Gastroesophageal sphincter (tissue), 4 donors: ENCODE results near the gene LNP1. TPM values are rescaled to one million over a fixed set of nuclear protein-coding genes. Genes with fewer than 3 reads are reported as not detected.

ENCODE experiments used
- ATAC-seq: fragments of 150-250 bp; one replicate; pipeline ENCODE4 v1.9.1; 2016; ENCODE audit warnings: mild to moderate bottlenecking, moderate library complexity
- H3K27ac ChIP-seq, 4 donors: fragments of 200-600 bp; sonication (generic) in 3 of 4; 1 replicate in 3 of 4; 2 replicates in 1 of 4; pipeline ENCODE4 v1.5.1; 2016 to 2019
- H3K27me3 ChIP-seq: fragments of 200-600 bp; sonication (generic); one replicate; pipeline ENCODE4 v1.5.1; 2019
- H3K36me3 ChIP-seq, 2 donors: fragments of 200-600 bp; sonication (generic); one replicate each; pipeline ENCODE4 v1.5.1; 2019; ENCODE audit warnings: control low read depth in 1 of 2
- H3K4me1 ChIP-seq, 3 donors: fragments of 200-600 bp; sonication (generic); 1 replicate in 2 of 3; 2 replicates in 1 of 3; pipeline ENCODE4 v1.5.1; 2016 to 2019; ENCODE audit warnings: control low read depth in 2 of 3
- H3K4me3 ChIP-seq, 2 donors: fragments of 200-600 bp; sonication (generic); one replicate each; pipeline ENCODE4 v1.5.1; 2019; ENCODE audit warnings: mild to moderate bottlenecking in 1 of 2, moderate library complexity in 1 of 2
- H3K9me3 ChIP-seq, 3 donors: fragments of 200-600 bp; sonication (generic); one replicate each; pipeline ENCODE4 v1.5.1; 2017 to 2019; ENCODE audit warnings: control low read depth in 2 of 3
- CTCF ChIP-seq, 4 experiments: fragments of 200-600 bp in 2 of 4; fragments of 450-650 bp in 2 of 4; sonication (generic) in 1 of 4; IDR thresholded peaks; one replicate each; pipeline ENCODE4 v1.5.1; 2017 to 2019; ENCODE audit warnings: antibody characterized with exemption in 4 of 4, mild to moderate bottlenecking in 2 of 4, moderate library complexity in 2 of 4
- EP300 ChIP-seq: sonication (generic); formaldehyde crosslinking; IDR thresholded peaks from one replicate; pipeline ENCODE4 v1.6.1; 2017; ENCODE audit warnings: antibody characterized with exemption, mild to moderate bottlenecking
- POLR2A ChIP-seq, 2 donors: fragments of 450-650 bp; IDR thresholded peaks; one replicate each; pipeline ENCODE4 v1.6.1; 2017; ENCODE audit warnings: antibody characterized with exemption in 2 of 2, mild to moderate bottlenecking in 2 of 2, moderate library complexity in 1 of 2
- POLR2AphosphoS5 ChIP-seq: sonication (generic); formaldehyde crosslinking; IDR thresholded peaks from one replicate; pipeline ENCODE4 v1.6.1; 2017; ENCODE audit warnings: antibody characterized with exemption
- WGBS, 2 donors: methylation state at CpG; one replicate each; pipeline ENCODE4 v1.1.5; 2018; ENCODE audit warnings: low coverage in 1 of 2; 5-methylcytosine and 5-hydroxymethylcytosine counted together
- total RNA-seq, 4 donors: library from RNA; depleted of rRNA; stranded (reverse); fragments of >200 nt; gene quantifications; one replicate each; pipeline ENCODE4 v1.1.0, GENCODE V29; 2016

Gene LNP1
- total RNA-seq, 4 donors from 2014 or later = 2.3 to 3.9 (median 3.2) TPM

GRCh38 chr3:100419406-100419805 is 18.1 kb downstream of the LNP1 start:
- 91 to 100% methylated on average over 1 of the region's 1 CpG for WGBS, 2 donors
- H3K27me3 ChIP-seq = no peaks in the 10 kb centered on the region
- H3K27ac ChIP-seq = no peak overlapping the region
- H3K4me3 ChIP-seq = no peak overlapping the region
- H3K9me3 ChIP-seq = no peaks in the 10 kb centered on the region
- no peaks in the 10 kb centered on the region for H3K36me3 ChIP-seq
- ATAC-seq = no peak
- H3K4me1 ChIP-seq = no peaks in the 10 kb centered on the region
- TF ChIP-seq EP300 (no peak), CTCF (IDR thresholded peaks at IDR 0.05) (no peak), POLR2A (IDR thresholded peaks at IDR 0.05) (no peak), POLR2AphosphoS5 (no peak)

GRCh38 chr3:100420885-100421284 is 19.5 kb downstream of the LNP1 start:
- Histone ChIP-seq H3K27me3 (no peaks in the 10 kb centered on the region), H3K9me3 (no peaks in the 10 kb centered on the region), H3K4me1 (no peaks in the 10 kb centered on the region), H3K4me3 (no peak overlapping the region), H3K27ac (no peak overlapping the region), H3K36me3 (no peaks in the 10 kb centered on the region)
- 82 to 100% methylated on average over 1 to 2 of the region's 2 CpGs for WGBS, 2 donors
- ATAC-seq = no peak
- TF ChIP-seq CTCF (IDR thresholded peaks at IDR 0.05) (no peak), POLR2A (IDR thresholded peaks at IDR 0.05) (no peak), EP300 (no peak), POLR2AphosphoS5 (no peak)

- H3K9me3 ChIP-seq = no peaks in the 10 kb centered on the region
- TF ChIP-seq POLR2A (IDR thresholded peaks at IDR 0.05) = no peak
- TF ChIP-seq CTCF (IDR thresholded peaks at IDR 0.05) = no peak
- TF ChIP-seq EP300 = no peak
- no peak for TF ChIP-seq POLR2AphosphoS5
- no peaks in the 10 kb centered on the region for H3K4me1 ChIP-seq
- H3K36me3 ChIP-seq = no peaks in the 10 kb centered on the region
- no peak overlapping the region for H3K4me3 ChIP-seq
- no peaks in the 10 kb centered on the region for H3K27me3 ChIP-seq
- ATAC-seq = no peak
- WGBS, 2 donors = 100% methylated on average over 2 to 4 of the region's 5 CpGs
- no peak overlapping the region for H3K27ac ChIP-seq
Observed at GRCh38 chr3:100423611-100424010, 22.3 kb downstream of the LNP1 start.

GRCh38 chr3:100424261-100424660 is 22.9 kb downstream of the LNP1 start:
- ATAC-seq = no peak
- Histone ChIP-seq H3K27ac (no peak overlapping the region), H3K9me3 (no peaks in the 10 kb centered on the region), H3K27me3 (no peaks in the 10 kb centered on the region), H3K4me1 (no peaks in the 10 kb centered on the region), H3K36me3 (no peaks in the 10 kb centered on the region), H3K4me3 (no peak overlapping the region)
- 91 to 100% methylated on average over 2 of the region's 2 CpGs for WGBS, 2 donors
- no peak for TF ChIP-seq EP300
- no peak for TF ChIP-seq POLR2A (IDR thresholded peaks at IDR 0.05)
- no peak for TF ChIP-seq POLR2AphosphoS5
- TF ChIP-seq CTCF (IDR thresholded peaks at IDR 0.05) = no peak

GRCh38 chr3:100425316-100425715 is 24.0 kb downstream of the LNP1 start:
- no peak for ATAC-seq
- H3K36me3 ChIP-seq = no peaks in the 10 kb centered on the region
- H3K4me3 ChIP-seq = no peak overlapping the region
- H3K27ac ChIP-seq = no peak overlapping the region
- no peaks in the 10 kb centered on the region for H3K4me1 ChIP-seq
- H3K27me3 ChIP-seq = no peaks in the 10 kb centered on the region
- no peaks in the 10 kb centered on the region for H3K9me3 ChIP-seq
- 29 to 86% methylated on average over 1 of the region's 1 CpG for WGBS, 2 donors
- TF ChIP-seq POLR2A (IDR thresholded peaks at IDR 0.05) (no peak), POLR2AphosphoS5 (no peak), CTCF (IDR thresholded peaks at IDR 0.05) (no peak)
